GM12864 (cell line): ENCODE results near the gene SH3D21.
A peak's percentile ranks its signal among the peaks of the same experiment; 100 is the strongest.

Source experiments
- DNase-seq: peaks from one replicate; pipeline ENCODE4 v3.0.0-alpha.2; 2011; ENCODE audit warnings: low read depth
- H3K4me3 ChIP-seq: 2 replicates; pipeline ENCODE4 v1.5.1; 2011; ENCODE audit warnings: mild to moderate bottlenecking, low read depth, low read length, control low read depth
- CTCF ChIP-seq: IDR thresholded peaks from 2 replicates; pipeline ENCODE4 v1.5.1; 2011; ENCODE audit warnings: low read depth, mild to moderate bottlenecking, moderate library complexity, low read length, control low read depth, inconsistent platforms; ENCODE audit errors: missing control alignments

Gene SH3D21

GRCh38 chr1:36306210-36306901 lies at the start of gene SH3D21:
Gene SH3D21 (plus strand): TSS chr1:36306368. CDS start chr1:36306421, 53 bp downstream.
- no peak for DNase-seq
- H3K4me3 ChIP-seq: peak within 1 kb of the TSS; percentile 66
- TF ChIP-seq CTCF: no peak

DNA sequence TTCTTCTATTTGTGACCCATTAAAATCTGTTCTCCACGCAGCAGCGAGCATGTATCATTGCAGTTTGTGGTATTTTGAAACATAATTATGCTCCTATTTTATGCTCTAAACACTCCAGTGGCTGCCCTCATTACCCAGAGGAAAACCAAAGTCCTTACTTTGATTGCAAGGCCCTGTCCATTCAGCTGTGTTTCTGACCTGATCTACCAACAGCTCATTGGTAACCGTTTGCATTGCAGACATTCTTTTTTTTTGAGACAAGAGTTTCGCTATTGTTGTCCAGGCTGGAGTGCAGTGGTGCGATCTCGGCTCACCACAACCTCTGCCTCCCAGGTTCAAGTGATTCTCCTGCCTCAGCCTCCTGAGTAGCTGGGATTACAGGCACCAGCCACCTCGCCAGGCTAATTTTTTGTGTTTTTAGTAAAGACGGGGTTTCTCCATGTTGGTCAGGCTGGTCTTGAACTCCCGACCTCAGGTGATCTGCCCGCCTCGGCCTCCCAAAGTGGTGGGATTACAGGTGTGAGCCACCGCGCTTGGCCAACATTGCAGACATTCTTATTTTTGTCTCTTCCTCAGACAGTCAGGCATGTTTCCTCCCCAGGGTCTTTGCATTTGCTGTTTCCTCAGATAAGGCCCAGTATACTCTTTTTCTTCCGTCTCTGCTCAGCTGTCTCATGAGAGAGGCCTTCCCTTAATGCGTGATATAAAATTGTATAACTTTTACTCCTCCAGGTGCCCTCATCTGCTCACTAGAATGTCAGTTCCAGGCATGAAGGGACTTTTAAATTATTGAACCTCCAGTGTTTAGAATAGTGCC lies 49.4 kb upstream of the SH3D21 start:
- H3K4me3 ChIP-seq: no peak overlapping the region
- DNase-seq: no peak
- TF ChIP-seq CTCF: no peak

DNA sequence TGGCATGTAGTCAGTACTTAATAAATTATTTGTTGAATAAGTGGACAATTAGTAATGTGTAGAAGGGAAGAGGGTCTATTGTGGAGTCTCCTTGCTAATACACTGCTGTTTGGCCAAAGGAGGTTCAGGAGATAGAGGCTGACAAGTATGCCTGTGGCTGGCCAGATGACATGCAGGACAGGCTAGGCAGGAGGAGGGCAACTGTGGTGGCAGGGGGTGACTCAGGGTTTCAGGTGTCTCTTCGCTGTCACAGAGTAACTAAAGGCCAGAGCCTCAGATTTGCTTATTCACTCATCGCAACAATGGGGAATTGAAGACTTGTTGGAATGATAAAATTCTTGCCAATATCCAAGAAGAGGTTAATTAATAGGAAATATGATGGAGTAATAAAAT lies 48.8 kb upstream of the SH3D21 start:
- H3K4me3 ChIP-seq: no peak overlapping the region
- no peak for TF ChIP-seq CTCF
- no peak for DNase-seq

DNA sequence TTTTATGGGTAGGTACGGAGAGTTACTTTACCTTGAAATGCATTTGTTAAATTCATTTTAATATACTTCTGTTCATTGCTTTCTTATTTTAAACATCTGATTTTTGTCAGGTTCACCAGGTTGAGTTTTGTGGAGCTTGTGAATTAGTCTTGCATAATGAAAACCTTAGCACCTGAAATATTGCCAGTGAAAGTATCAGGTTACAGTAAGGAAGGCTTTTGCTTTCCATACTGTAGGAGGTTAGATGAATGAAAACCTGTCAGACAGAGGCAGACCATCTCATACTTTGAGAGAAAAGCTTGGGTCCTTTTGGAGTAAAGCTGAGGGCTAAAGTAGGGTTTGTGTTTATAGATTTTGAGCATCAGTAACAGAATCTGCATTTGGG lies 47.2 kb upstream of the SH3D21 start:
- no peak for TF ChIP-seq CTCF
- no peak for DNase-seq
- H3K4me3 ChIP-seq: no peak overlapping the region

DNA sequence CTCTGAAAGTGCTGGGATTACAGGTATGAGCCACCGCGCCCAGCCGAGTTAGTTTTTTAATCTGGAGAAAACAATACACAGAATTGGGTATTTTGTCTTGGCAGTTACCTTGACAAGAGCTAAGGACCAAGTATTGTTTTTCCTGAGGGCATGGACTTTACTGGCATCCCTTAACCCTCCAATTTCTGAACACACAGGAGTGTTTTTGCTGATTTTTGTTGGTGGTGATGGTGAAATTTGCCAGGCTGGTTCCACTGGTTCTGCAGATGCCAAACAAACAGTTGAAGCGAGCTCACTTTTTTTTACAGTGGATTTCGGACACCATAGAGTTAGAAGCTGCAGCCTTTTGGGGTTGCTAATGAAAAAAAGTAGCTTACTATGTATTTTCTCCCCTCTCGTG lies 37.2 kb upstream of the SH3D21 start:
- TF ChIP-seq CTCF: no peak
- DNase-seq: no peak
- H3K4me3 ChIP-seq: no peak overlapping the region

- TF ChIP-seq CTCF: no peak
- no peak for DNase-seq
- no peak overlapping the region for H3K4me3 ChIP-seq
Observed at GRCh38 chr1:36269408-36269838, 36.7 kb upstream of the SH3D21 start.

DNA sequence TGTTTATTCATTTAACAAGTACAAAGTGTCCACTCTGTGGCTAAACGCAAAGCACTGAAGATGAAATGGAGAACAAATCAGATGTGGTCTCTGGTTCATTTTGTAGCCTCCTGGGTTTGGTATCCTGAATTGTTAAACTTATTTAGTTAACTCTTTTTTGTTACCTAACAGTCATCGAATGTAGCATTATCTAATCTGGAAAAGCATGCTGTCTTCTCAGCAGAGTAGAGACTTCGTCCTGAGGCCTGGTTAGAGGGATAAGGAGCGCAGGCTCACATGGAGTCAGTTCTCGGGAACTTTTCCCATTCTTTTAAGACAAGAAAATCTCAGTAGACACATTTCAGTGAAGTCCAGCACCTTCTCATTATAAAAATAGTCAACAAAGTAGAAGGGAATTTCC lies 33.1 kb upstream of the SH3D21 start:
- TF ChIP-seq CTCF: no peak
- no peak overlapping the region for H3K4me3 ChIP-seq
- DNase-seq: no peak
